GM12878 (cell line): ENCODE results near the gene BDH1. TPM values are rescaled to one million over a fixed set of nuclear protein-coding genes. Genes with fewer than 3 reads are reported as not detected.

Experiments
- ATAC-seq: fragments of 200-7000 bp; cut with Tn5 transposase; 3 replicates; pipeline ENCODE4 v1.9.1; 2020; ENCODE audit warnings: mild to moderate bottlenecking, moderate library complexity
- BruUV-seq: library from RNA; stranded (reverse); fragments of 400-500 nt; replicated peaks from 2 replicates; lab custom pipeline; 2021; lab: Mats Ljungman, UMichigan
- CTCF ChIA-PET: fragments of 300-600 bp; sonication (Branson Sonifier 250); formaldehyde crosslinking; extraction: SDS; loops from one replicate; lab custom pipeline; 2021; ENCODE audit warnings: inconsistent platforms; lab: Yijun Ruan, JAX
- POLR2A ChIA-PET: fragments of 350-600 bp; formaldehyde crosslinking; extraction: SDS; loops from one replicate; lab custom pipeline; 2021; ENCODE audit warnings: inconsistent platforms; lab: Charles Lee
- RAD21 ChIA-PET: fragments of 300-600 bp; sonication (Branson Sonifier 250); formaldehyde crosslinking; loops from one replicate; lab custom pipeline; 2023; ENCODE audit warnings: antibody characterized with exemption; ENCODE audit not compliant: unreplicated experiment; lab: Charles Lee
- SMC1A ChIA-PET: fragments of 300-600 bp; sonication (Branson Sonifier 250); formaldehyde crosslinking; loops from one replicate; lab custom pipeline; 2023; ENCODE audit not compliant: unreplicated experiment, uncharacterized antibody; lab: Charles Lee
- DNase-seq: peaks from one replicate; pipeline ENCODE4 v3.0.0-alpha.2; 2011; ENCODE audit warnings: low read depth, low spot score
- FAIRE-seq: peaks from 3 replicates; lab custom pipeline; 2011; peaks lifted over from hg19 to GRCh38; lab: Jason Lieb, UNC
- H2AFZ ChIP-seq: 2 replicates; pipeline ENCODE4 v1.6.0; 2011; ENCODE audit warnings: low read depth, low read length, control low read depth; ENCODE audit not compliant: control insufficient read depth
- H3K27ac ChIP-seq: 2 replicates; pipeline ENCODE4 v1.5.1; 2011; ENCODE audit warnings: control low read depth; ENCODE audit not compliant: control insufficient read depth, insufficient read depth
- H3K27me3 ChIP-seq, 2 experiments: replicated peaks in 1 of 2; 2 replicates each; pipeline versions ENCODE4 v1.6.0 to v1.6.1; 2011; ENCODE audit warnings: low read length in 1 of 2; ENCODE audit not compliant: control insufficient read depth in 2 of 2, insufficient read depth in 2 of 2
- H3K36me3 ChIP-seq, 2 experiments: 2 replicates each; pipeline ENCODE4 v1.5.1; 2011; ENCODE audit warnings: low read length in 1 of 2; ENCODE audit not compliant: control insufficient read depth in 2 of 2, insufficient read depth in 2 of 2
- H3K4me1 ChIP-seq: 2 replicates; pipeline ENCODE4 v1.6.1; 2011; ENCODE audit warnings: mild to moderate bottlenecking, low read length, moderate library complexity, mixed read lengths; ENCODE audit not compliant: control insufficient read depth, insufficient read depth
- H3K4me2 ChIP-seq: 2 replicates; pipeline ENCODE4 v1.6.0; 2011; ENCODE audit warnings: control low read depth; ENCODE audit not compliant: control insufficient read depth, insufficient read depth
- H3K4me3 ChIP-seq: fragments of 200-600 bp; sonication (generic); 2 replicates; pipeline ENCODE4 v1.5.1; 2016
- H3K79me2 ChIP-seq: 2 replicates; pipeline ENCODE4 v1.6.0; 2011; ENCODE audit warnings: low read length; ENCODE audit not compliant: control insufficient read depth, insufficient read depth
- H3K9ac ChIP-seq: 2 replicates; pipeline ENCODE4 v1.8.0; 2011; ENCODE audit warnings: low read length, control low read depth, mixed read lengths; ENCODE audit not compliant: control insufficient read depth, insufficient read depth
- H3K9me3 ChIP-seq: replicated peaks from 3 replicates; pipeline ENCODE4 v1.5.1; 2011; ENCODE audit warnings: mild to moderate bottlenecking, low read length; ENCODE audit not compliant: control insufficient read depth, insufficient read depth
- H4K20me1 ChIP-seq: 2 replicates; pipeline ENCODE4 v1.6.0; 2011; ENCODE audit not compliant: control insufficient read depth, insufficient read depth
- BACH1 ChIP-seq: fragments of 450-650 bp; IDR thresholded peaks from 2 replicates; pipeline ENCODE4 v1.6.1; 2017; ENCODE audit warnings: mild to moderate bottlenecking, borderline replicate concordance
- BRCA1 ChIP-seq: IDR thresholded peaks from 2 replicates; pipeline ENCODE4 v1.6.1; 2011; ENCODE audit warnings: low read depth, low read length, improper control_type of control experiment
- CREB1 ChIP-seq: IDR thresholded peaks from 2 replicates; pipeline ENCODE4 v1.6.1; 2012; ENCODE audit warnings: low read depth, mild to moderate bottlenecking, inconsistent platforms
- IKZF1 ChIP-seq: fragments of 450-650 bp; conservative IDR thresholded peaks from 2 replicates; pipeline ENCODE4 v1.6.1; 2017; ENCODE audit warnings: antibody characterized with exemption, mild to moderate bottlenecking
- IKZF2 ChIP-seq, 2 experiments: fragments of 450-650 bp; IDR thresholded peaks; 2 replicates each; pipeline ENCODE4 v1.6.1; 2017; ENCODE audit warnings: mild to moderate bottlenecking in 2 of 2, moderate library complexity in 2 of 2
- MTA2 ChIP-seq: fragments of 450-650 bp; IDR thresholded peaks from 2 replicates; pipeline ENCODE4 v1.6.1; 2016; ENCODE audit warnings: low read depth, mild to moderate bottlenecking, moderate library complexity
- NRF1 ChIP-seq: conservative IDR thresholded peaks from 2 replicates; pipeline ENCODE4 v1.6.1; 2011; ENCODE audit warnings: mild to moderate bottlenecking, low read depth, low read length, improper control_type of control experiment
- PKNOX1 ChIP-seq: fragments of 450-650 bp; IDR thresholded peaks from 2 replicates; pipeline ENCODE4 v1.6.1; 2016; ENCODE audit warnings: mild to moderate bottlenecking
- POLR2AphosphoS2 ChIP-seq: IDR thresholded peaks from 2 replicates; pipeline ENCODE4 v1.6.1; 2011; ENCODE audit warnings: low read depth, mild to moderate bottlenecking, low read length, improper control_type of control experiment, moderate library complexity
- SMAD5 ChIP-seq: IDR thresholded peaks from 2 replicates; pipeline ENCODE4 v1.6.1; 2016; ENCODE audit warnings: antibody characterized with exemption, low read depth
- SRF ChIP-seq, 2 experiments: IDR thresholded peaks; 2 replicates each; pipeline ENCODE4 v1.6.1; 2011; ENCODE audit warnings: low read depth in 2 of 2, low read length in 2 of 2, mild to moderate bottlenecking in 1 of 2, moderate library complexity in 1 of 2
- STAT3 ChIP-seq: IDR thresholded peaks from 2 replicates; pipeline ENCODE4 v1.6.1; 2011; ENCODE audit warnings: low read depth, low read length, improper control_type of control experiment
- ZNF274 ChIP-seq: IDR thresholded peaks from one replicate; pipeline ENCODE4 v1.8.0; 2011; ENCODE audit not compliant: insufficient read length, insufficient read depth
- WGBS: methylation state at CpG from one replicate; pipeline ENCODE4 v1.1.6; 2016; ENCODE audit warnings: low lambda C conversion rate; ENCODE audit not compliant: insufficient replicate concordance, insufficient coverage; ENCODE audit errors: missing lambda C conversion rate; 5-methylcytosine and 5-hydroxymethylcytosine counted together
- in situ Hi-C: fragments of 300-500 bp; cut with MboI; formaldehyde crosslinking; loops from 9 replicates; pipeline ENCODE4 v1.14.3; 2018; ENCODE audit warnings: mixed read lengths
- intact Hi-C: fragments of 100-400 bp; cut with micrococcal nuclease; formaldehyde crosslinking; loops from one replicate; pipeline ENCODE4 v1.14.2; 2022; ENCODE audit not compliant: unreplicated experiment
- polyA plus RNA-seq, 11 experiments: library from polyadenylated mRNA; depleted of rRNA in 4 of 11; unstranded in 6 of 11; stranded (reverse) in 5 of 11; fragments of >200 nt; fragmentation: Nextera tagmentation in 4 of 11; fragmentation: Illumina TruSeq in 1 of 11; extraction: Ambion mirVana in 4 of 11; extraction: Trizol in 1 of 11; gene quantifications; 1 replicate in 1 of 11; 2 replicates in 10 of 11; pipeline versions ENCODE4 v1.2.1 to v1.2.3, GENCODE V29; 2011 to 2016; ENCODE audit warnings: inconsistent platforms in 2 of 11, missing spikeins in 2 of 11, low read depth in 1 of 11
- total RNA-seq, 4 experiments: library from RNA; depleted of rRNA in 3 of 4; stranded (reverse); fragments of >200 nt in 3 of 4; fragmentation: Illumina TruSeq in 1 of 4; extraction: Trizol in 1 of 4; gene quantifications; 2 replicates each; pipeline versions ENCODE4 v1.2.1 to v1.2.3, GENCODE V29; 2013 to 2021

Gene BDH1
- total and polyA plus RNA-seq, 10 of the 15 experiments (the other 5 are each of a cell fraction or from before 2014, with no cell fraction given): 11.3 to 84.5 (median 60.3) TPM

- ChIA-PET RAD21 (no interaction called here), SMC1A (interaction anchor here (0.7 kb wide), 1 partner anchor 399 kb away, joined by 3 read pairs; no protein-coding TSS in a partner anchor), POLR2A (interaction anchor here (0.6 to 1.0 kb wide), 3 partner anchors 8 to 335 kb away, joined by 3 read pairs; no protein-coding TSS in a partner anchor), CTCF (interaction anchor here (0.7 to 1.2 kb wide), 2 partner anchors 13 to 332 kb away, joined by 3 to 4 read pairs; no protein-coding TSS in a partner anchor)
- intact Hi-C loops: loop anchor here (1.0 kb wide), 1 partner anchor 180 kb away; no protein-coding TSS in a partner anchor
- Histone ChIP-seq H3K4me2 (peak overlapping the region; percentile 83), H3K4me3 (peak overlapping the region; percentile 79), H3K79me2 (peaks cover 22% of the 10 kb centered on the region), H3K9me3 (no peaks in the 10 kb centered on the region), H3K4me1 (no peaks in the 10 kb centered on the region; the same call in 1 of the 2 replicates), H3K9ac (peak overlapping the region; percentile 80), H3K36me3 (no peaks in the 10 kb centered on the region; a peak in 2 of 4 replicates), H3K27me3 (no peaks in the 10 kb centered on the region), H4K20me1 (no peaks in the 10 kb centered on the region), H2AFZ (peak overlapping the region; percentile 92), H3K27ac (peak overlapping the region; percentile 76)
- DNase-seq (no peak), FAIRE-seq (peak; percentile 18), ATAC-seq (peak; percentile 1; the same call in 2 of the 3 replicates)
- TF ChIP-seq NRF1 (no peak), MTA2 (peak; percentile 22; the same call in 1 of the 2 replicates), IKZF2 (IDR thresholded peaks at IDR 0.05) (0 out of 4 replicates have a peak, but pooled peaks of 1 of the 2 experiments have one; percentile 13)
- WGBS: 28% methylated on average over 10 of the region's 10 CpGs
- BruUV-seq: no TSS peak
- in situ Hi-C loops: no loop called here
Observed at GRCh38 chr3:197554196-197554561, 1.6 kb downstream of the BDH1 start.

- ATAC-seq (no peak), FAIRE-seq (no peak), DNase-seq (no peak)
- H2AFZ ChIP-seq: no peak overlapping the region
- peaks cover 22% of the 10 kb centered on the region for H3K79me2 ChIP-seq
- no peaks in the 10 kb centered on the region for H3K9me3 ChIP-seq
- H3K4me2 ChIP-seq: no peak overlapping the region
- SMC1A ChIA-PET: no interaction called here
- 92% methylated on average over 6 of the region's 6 CpGs for WGBS
- no TSS peak for BruUV-seq
- no peak overlapping the region for H3K27ac ChIP-seq
- no peak overlapping the region for H3K4me3 ChIP-seq
- no peaks in the 10 kb centered on the region for H4K20me1 ChIP-seq
- POLR2A ChIA-PET: no interaction called here
- intact Hi-C loops (no loop called here), in situ Hi-C loops (no loop called here)
- H3K4me1 ChIP-seq: no peaks in the 10 kb centered on the region; the same call in 1 of the 2 replicates
- RAD21 ChIA-PET: no interaction called here
- no peak overlapping the region; the same call in 1 of the 2 replicates for H3K9ac ChIP-seq
- no peaks in the 10 kb centered on the region for H3K27me3 ChIP-seq
- CTCF ChIA-PET: interaction anchor here (0.7 kb wide), 1 partner anchor 285 kb away, joined by 3 read pairs; no protein-coding TSS in a partner anchor
- no peaks in the 10 kb centered on the region; a peak in 2 of 4 replicates for H3K36me3 ChIP-seq
- TF ChIP-seq BRCA1: no peak
- TF ChIP-seq BACH1: no peak
- no peak for TF ChIP-seq IKZF1
- no peak for TF ChIP-seq SRF (IDR thresholded peaks at IDR 0.05; ENCODE audit: low read depth in 2 of 2, low read length in 2 of 2)
- TF ChIP-seq ZNF274: no peak
- no peak for TF ChIP-seq SMAD5
- TF ChIP-seq PKNOX1: no peak
- TF ChIP-seq STAT3: no peak
- no peak for TF ChIP-seq POLR2AphosphoS2
- no peak for TF ChIP-seq CREB1
Observed at GRCh38 chr3:197552198-197552597, 3.6 kb downstream of the BDH1 start.
